Stomach smooth muscle (tissue), 2 donors: ENCODE measurements around the gene GPR153.

Experiments
- H3K27ac ChIP-seq: one replicate; pipeline ENCODE4 v1.7.0; 2013; ENCODE audit warnings: mild to moderate bottlenecking, low read length, inconsistent platforms
- H3K27me3 ChIP-seq, 2 donors: one replicate each; pipeline ENCODE4 v1.7.0; 2013; ENCODE audit warnings: low read length in 2 of 2; ENCODE audit not compliant: insufficient read depth in 2 of 2, control insufficient read depth in 1 of 2
- H3K36me3 ChIP-seq, 2 donors: one replicate each; pipeline ENCODE4 v1.7.0; 2013; ENCODE audit warnings: low read length in 2 of 2; ENCODE audit not compliant: control insufficient read depth in 2 of 2, insufficient read depth in 2 of 2
- H3K4me1 ChIP-seq: one replicate; pipeline ENCODE4 v1.7.0; 2013; ENCODE audit warnings: low read length; ENCODE audit not compliant: control insufficient read depth, insufficient read depth
- H3K4me3 ChIP-seq, 2 donors: one replicate each; pipeline ENCODE4 v1.7.0; 2013; ENCODE audit warnings: low read length in 2 of 2
- H3K9ac ChIP-seq, 2 donors: one replicate each; pipeline ENCODE4 v1.7.0; 2013; ENCODE audit warnings: low read length in 2 of 2, mild to moderate bottlenecking in 1 of 2
- H3K9me3 ChIP-seq, 2 donors: one replicate each; pipeline ENCODE4 v1.7.0; 2013; ENCODE audit warnings: low read length in 2 of 2; ENCODE audit not compliant: control insufficient read depth in 2 of 2
- donor health status: healthy.
- donor health status: Pancreatic carcinoma.

GPR153 gene

GRCh38 chr1:6208723-6209660 is 51.9 kb downstream of the GPR153 start:
- Histone ChIP-seq H3K36me3 (peaks cover 0 to 3% of the 10 kb centered on the region in 2 donors), H3K27me3 (no peaks in the 10 kb centered on the region), H3K4me1 (peaks cover 40% of the 10 kb centered on the region), H3K9ac (peak overlapping the region in 1 of 2 donors; percentile 27), H3K27ac (no peak overlapping the region), H3K4me3 (peak overlapping the region; percentile 46 to 67), H3K9me3 (no peaks in the 10 kb centered on the region)

- Histone ChIP-seq H3K36me3 (peaks cover 0 to 3% of the 10 kb centered on the region in 2 donors), H3K9me3 (no peaks in the 10 kb centered on the region), H3K27ac (no peak overlapping the region), H3K4me1 (peaks cover 40% of the 10 kb centered on the region), H3K9ac (no peak overlapping the region), H3K27me3 (no peaks in the 10 kb centered on the region), H3K4me3 (no peak overlapping the region)
Observed at GRCh38 chr1:6207921-6208320, 53.0 kb downstream of the GPR153 start.

- peaks cover 40% of the 10 kb centered on the region for H3K4me1 ChIP-seq
- no peak overlapping the region for H3K27ac ChIP-seq
- no peaks in the 10 kb centered on the region for H3K9me3 ChIP-seq
- peak overlapping the region in 1 of 2 donors; percentile 75 for H3K4me3 ChIP-seq
- peaks cover 0 to 3% of the 10 kb centered on the region in 2 donors for H3K36me3 ChIP-seq
- no peaks in the 10 kb centered on the region for H3K27me3 ChIP-seq
- peak overlapping the region in 1 of 2 donors; percentile 57 for H3K9ac ChIP-seq
Observed at GRCh38 chr1:6207075-6207885, 53.6 kb downstream of the GPR153 start.

GRCh38 chr1:6206520-6206855 is 54.4 kb downstream of the GPR153 start:
- Histone ChIP-seq H3K9ac (peak overlapping the region in 1 of 2 donors; percentile 57), H3K27me3 (no peaks in the 10 kb centered on the region), H3K4me3 (peak overlapping the region; percentile 59 to 75), H3K9me3 (no peaks in the 10 kb centered on the region), H3K4me1 (peaks cover 40% of the 10 kb centered on the region), H3K36me3 (no peaks in the 10 kb centered on the region), H3K27ac (no peak overlapping the region)

GRCh38 chr1:6205849-6206519 is 54.9 kb downstream of the GPR153 start, which contains the start of gene RNF207:
Gene RNF207, plus strand, starts transcription at chr1:6206119. Its CDS starts 417 bp downstream, at chr1:6206536.
- Histone ChIP-seq H3K9me3 (no peaks in the 10 kb centered on the region), H3K27me3 (no peaks in the 10 kb centered on the region), H3K4me3 (peak within 1 kb of the TSS; percentile 59 to 75), H3K4me1 (peaks cover 40% of the 10 kb centered on the region), H3K9ac (peak within 1 kb of the TSS; percentile 57 to 66), H3K36me3 (no peaks in the 10 kb centered on the region), H3K27ac (peak within 1 kb of the TSS; percentile 46)

GRCh38 chr1:6202256-6202655 is 58.6 kb downstream of the GPR153 start:
- Histone ChIP-seq H3K27me3 (no peaks in the 10 kb centered on the region), H3K9ac (no peak overlapping the region), H3K27ac (no peak overlapping the region), H3K36me3 (peaks cover 0 to 3% of the 10 kb centered on the region in 2 donors), H3K4me3 (no peak overlapping the region), H3K4me1 (peaks cover 44% of the 10 kb centered on the region), H3K9me3 (no peaks in the 10 kb centered on the region)

GRCh38 chr1:6200188-6200809 is 60.6 kb downstream of the GPR153 start:
- Histone ChIP-seq H3K27ac (peak overlapping the region; percentile 90), H3K9ac (peak overlapping the region; percentile 93 to 96), H3K4me3 (peak overlapping the region; percentile 65 to 94), H3K36me3 (peaks cover 0 to 13% of the 10 kb centered on the region in 2 donors), H3K4me1 (peaks cover 28% of the 10 kb centered on the region), H3K9me3 (no peaks in the 10 kb centered on the region), H3K27me3 (no peaks in the 10 kb centered on the region)

- H3K36me3 ChIP-seq = peaks cover 3 to 13% of the 10 kb centered on the region in 2 donors
Observed at GRCh38 chr1:6199298-6200187, 61.4 kb downstream of the GPR153 start, which contains the start of gene RPL22. Gene RPL22, minus strand, starts transcription at chr1:6199595. Its CDS starts 22 bp downstream, at chr1:6199573.

GRCh38 chr1:6198646-6199297 is 62.1 kb downstream of the GPR153 start:
- peaks cover 22% of the 10 kb centered on the region for H3K4me1 ChIP-seq

More at GRCh38 chr1:6199298-6200187, 61.4 kb downstream of the GPR153 start, which contains the start of gene RPL22:
- peaks cover 22% of the 10 kb centered on the region for H3K4me1 ChIP-seq
- H3K9me3 ChIP-seq = no peaks in the 10 kb centered on the region
- H3K4me3 ChIP-seq = peak within 1 kb of the TSS; percentile 89 to 94
- peak within 1 kb of the TSS; percentile 93 to 96 for H3K9ac ChIP-seq
- H3K27me3 ChIP-seq = no peaks in the 10 kb centered on the region
- H3K27ac ChIP-seq = peak within 1 kb of the TSS; percentile 90

More at GRCh38 chr1:6198646-6199297, 62.1 kb downstream of the GPR153 start:
- H3K9me3 ChIP-seq = no peaks in the 10 kb centered on the region
- H3K36me3 ChIP-seq = peaks cover 11 to 20% of the 10 kb centered on the region in 2 donors
- peak overlapping the region; percentile 89 to 94 for H3K4me3 ChIP-seq
- H3K27me3 ChIP-seq = no peaks in the 10 kb centered on the region
- peak overlapping the region; percentile 93 to 96 for H3K9ac ChIP-seq
- peak overlapping the region; percentile 90 for H3K27ac ChIP-seq
